ENCODE data around the gene ICA1L. TPM values are rescaled to one million over a fixed set of nuclear protein-coding genes. Genes with fewer than 3 reads are reported as not detected.
"Not testable (repeated sequence)": the region's sequence is repeated elsewhere in the genome, so short reads cannot be mapped to it uniquely, and the experiment has no call there.

Gene ICA1L
- total RNA-seq, 1 donor = 8.9 TPM

DNA sequence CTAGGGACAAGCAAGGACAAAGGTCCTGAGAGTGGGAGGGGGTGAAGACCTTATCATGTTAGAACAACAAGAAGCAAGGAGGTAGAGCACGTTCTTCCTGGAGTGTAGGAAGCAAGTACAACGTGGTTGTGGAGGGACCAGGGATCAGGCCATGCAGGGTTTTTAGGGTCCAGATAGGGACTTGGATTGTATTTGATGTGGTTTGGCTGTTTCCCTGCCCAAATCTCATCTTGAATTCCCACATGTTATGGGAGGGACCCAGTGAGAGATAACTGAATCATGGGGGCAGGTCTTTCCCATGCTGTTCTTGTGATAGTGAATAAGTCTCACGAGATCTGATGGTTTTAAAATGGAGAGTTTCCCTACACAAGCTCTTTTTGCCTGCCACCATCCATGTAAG is 53.2 kb downstream of the ICA1L start:
- DNase-seq (ENCODE audit: low read depth) = no peak
- TF ChIP-seq, protein P1, sequence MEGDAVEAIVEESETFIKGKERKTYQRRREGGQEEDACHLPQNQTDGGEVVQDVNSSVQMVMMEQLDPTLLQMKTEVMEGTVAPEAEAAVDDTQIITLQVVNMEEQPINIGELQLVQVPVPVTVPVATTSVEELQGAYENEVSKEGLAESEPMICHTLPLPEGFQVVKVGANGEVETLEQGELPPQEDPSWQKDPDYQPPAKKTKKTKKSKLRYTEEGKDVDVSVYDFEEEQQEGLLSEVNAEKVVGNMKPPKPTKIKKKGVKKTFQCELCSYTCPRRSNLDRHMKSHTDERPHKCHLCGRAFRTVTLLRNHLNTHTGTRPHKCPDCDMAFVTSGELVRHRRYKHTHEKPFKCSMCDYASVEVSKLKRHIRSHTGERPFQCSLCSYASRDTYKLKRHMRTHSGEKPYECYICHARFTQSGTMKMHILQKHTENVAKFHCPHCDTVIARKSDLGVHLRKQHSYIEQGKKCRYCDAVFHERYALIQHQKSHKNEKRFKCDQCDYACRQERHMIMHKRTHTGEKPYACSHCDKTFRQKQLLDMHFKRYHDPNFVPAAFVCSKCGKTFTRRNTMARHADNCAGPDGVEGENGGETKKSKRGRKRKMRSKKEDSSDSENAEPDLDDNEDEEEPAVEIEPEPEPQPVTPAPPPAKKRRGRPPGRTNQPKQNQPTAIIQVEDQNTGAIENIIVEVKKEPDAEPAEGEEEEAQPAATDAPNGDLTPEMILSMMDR (IDR thresholded peaks at IDR 0.05; ENCODE audit: insufficient read depth, low read length) = no peak
- no peak overlapping the region for H3K4me3 ChIP-seq (ENCODE audit: low read depth, low read length)

DNA sequence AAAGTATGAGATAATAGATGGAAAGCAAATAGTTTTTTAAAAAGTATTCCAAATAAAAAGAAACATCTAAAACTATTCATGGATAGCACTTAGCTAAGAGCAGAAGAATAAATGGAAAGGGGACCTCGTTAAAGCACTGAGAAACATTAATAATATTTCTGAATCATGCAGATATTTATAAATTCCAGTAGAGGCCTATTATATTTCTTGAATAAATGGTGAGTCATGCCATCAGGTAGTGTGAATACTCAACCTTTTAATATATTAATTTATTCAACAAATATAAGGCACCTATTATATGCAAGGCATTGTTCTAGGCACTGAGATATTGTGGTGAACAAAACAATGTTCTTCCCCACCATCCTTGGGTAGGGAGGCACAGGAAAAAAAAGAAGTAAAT is 53.8 kb downstream of the ICA1L start:
- no peak for DNase-seq (ENCODE audit: low read depth)
- H3K4me3 ChIP-seq (ENCODE audit: low read depth, low read length) = no peak overlapping the region
- TF ChIP-seq, protein P1 (IDR thresholded peaks at IDR 0.05; ENCODE audit: insufficient read depth, low read length) = no peak

DNA sequence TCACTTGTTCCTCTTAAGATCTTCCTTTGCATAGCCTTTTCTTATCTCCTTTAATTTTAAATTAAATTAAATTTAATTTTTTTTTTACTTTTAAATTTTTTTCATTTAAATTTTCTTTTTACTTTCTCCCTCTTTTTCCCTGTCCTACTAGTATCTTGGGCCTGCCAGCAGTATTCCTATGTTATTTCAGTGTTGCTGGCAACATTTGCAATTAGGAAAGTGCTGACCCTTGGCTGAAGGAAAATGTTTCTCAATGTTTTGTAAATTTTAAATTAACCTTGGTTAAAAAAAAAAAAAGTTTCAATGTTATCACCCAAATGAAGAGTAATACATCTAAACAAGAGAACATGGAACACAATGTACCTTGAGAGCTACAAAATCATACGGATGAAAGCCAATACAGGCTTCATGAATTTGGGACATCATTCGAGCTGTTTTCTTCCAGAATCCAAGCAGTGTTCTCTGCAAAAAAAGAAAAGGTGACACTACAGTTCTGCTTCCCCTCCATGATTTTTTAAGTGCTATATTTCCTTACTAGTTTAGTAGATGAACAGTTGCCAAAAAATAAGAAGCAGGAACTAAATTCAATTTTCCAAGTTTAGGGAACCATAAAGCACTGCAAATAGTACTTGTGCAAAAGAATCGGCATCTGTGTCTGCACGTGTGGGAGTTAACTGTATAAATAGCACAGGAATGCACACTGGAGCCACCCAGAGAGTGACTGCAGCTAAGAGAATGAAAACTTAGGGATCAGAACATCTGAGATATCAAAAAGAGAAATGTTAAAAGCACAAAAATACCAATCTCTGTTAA is 55.8 kb downstream of the ICA1L start:
- TF ChIP-seq, protein P1 (IDR thresholded peaks at IDR 0.05; ENCODE audit: insufficient read depth, low read length) = no peak
- no peak overlapping the region for H3K4me3 ChIP-seq (ENCODE audit: low read depth, low read length)
- peak; percentile 51 for DNase-seq (ENCODE audit: low read depth)

DNA sequence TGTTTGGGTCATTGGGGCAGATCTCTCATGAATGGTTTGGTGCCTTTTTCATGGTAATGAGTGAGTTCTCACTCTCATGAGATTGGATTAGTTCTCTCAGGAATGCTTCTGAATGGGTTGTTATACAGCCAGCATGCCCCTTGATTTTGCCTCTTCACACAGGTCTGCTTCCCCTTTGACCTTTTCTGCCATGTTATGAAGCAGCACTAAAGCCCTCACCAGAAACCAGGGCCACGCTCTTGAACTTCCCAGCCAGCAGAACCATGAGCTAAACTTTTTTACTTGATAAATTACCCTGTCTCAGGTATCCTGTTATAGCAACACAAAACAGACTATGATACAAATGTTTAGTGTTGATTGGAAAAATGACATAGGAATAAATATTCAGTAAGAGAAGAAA is 57.3 kb downstream of the ICA1L start:
- TF ChIP-seq, protein P1 (IDR thresholded peaks at IDR 0.05; ENCODE audit: insufficient read depth, low read length) = no peak
- no peak for DNase-seq (ENCODE audit: low read depth)
- H3K4me3 ChIP-seq (ENCODE audit: low read depth, low read length) = no peak overlapping the region

DNA sequence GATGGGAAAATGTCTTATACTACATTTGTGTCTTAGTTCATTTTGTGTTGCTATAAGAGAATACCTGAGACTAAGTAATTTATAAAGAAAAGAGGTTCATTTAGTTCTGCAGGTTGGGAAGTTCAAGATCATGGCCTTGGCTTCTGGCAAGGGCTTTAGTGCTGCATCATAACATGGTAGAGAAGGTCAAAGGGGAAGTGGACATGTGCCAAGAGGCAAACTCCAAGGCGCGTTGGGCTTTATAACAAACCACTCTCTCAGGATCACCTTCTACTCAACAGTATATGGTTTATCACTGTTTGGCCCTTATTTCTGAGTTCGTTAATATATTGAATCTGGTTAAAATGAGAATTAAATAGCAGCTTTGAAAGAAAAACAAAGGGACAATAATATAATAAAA is 58.2 kb downstream of the ICA1L start:
- H3K4me3 ChIP-seq (ENCODE audit: low read depth, low read length) = no peak overlapping the region
- TF ChIP-seq, protein P1 (IDR thresholded peaks at IDR 0.05; ENCODE audit: insufficient read depth, low read length) = no peak
- no peak for DNase-seq (ENCODE audit: low read depth)

DNA sequence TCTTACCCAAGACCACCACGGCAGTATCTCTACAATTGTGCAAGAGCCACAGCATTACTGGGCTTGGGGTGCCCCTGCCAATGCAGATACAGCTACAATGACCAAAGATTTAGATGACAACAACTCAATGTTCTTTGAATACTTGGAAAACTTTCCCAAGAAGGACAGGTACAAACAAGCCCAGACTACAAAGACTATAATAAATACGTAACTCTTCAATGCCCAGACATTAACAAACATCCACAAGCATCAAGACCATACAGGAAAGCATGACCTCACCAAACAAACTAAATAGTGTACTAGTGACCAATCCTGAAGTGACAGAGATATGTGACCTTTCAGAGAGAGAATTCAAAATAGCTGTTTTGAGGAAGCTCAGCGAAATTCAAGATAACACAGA is 62.8 kb downstream of the ICA1L start:
- TF ChIP-seq, protein P1 (IDR thresholded peaks at IDR 0.05; ENCODE audit: insufficient read depth, low read length) = no peak
- H3K4me3 ChIP-seq (ENCODE audit: low read depth, low read length) = no peak overlapping the region
- DNase-seq (ENCODE audit: low read depth) = no peak

DNA sequence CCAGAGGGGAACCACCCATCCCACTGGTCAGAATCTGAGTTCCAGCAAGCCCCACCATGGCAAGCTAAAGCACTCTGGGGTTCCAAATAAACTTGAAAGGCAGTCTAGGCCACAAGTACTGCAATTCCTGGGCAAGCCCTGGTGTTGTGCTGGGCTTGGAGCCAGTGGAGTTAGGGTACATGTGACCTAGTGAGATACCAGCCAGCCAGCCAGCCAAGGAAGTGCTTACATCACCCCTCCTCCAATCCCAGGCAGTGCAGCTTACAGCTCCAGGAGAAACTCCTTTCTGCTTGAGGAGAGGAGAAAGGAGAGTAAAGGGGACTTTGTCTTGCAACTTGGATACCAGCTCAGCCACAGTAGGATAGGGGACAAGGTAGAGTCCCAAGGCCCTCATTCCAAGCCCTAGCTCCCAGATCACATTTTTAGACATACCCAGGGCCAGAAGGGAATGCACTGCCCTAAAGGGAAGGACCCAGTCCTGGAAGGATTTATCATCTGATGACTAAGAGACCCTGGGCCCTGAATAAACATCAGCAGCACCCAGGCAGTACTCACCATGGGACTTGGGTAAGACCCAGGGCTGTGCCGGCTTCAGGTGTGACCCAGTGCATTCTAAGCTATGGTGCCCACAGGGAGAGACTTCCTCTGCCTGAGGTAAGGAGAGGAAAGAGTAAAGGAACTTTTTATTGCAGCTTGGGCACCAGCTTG is 64.0 kb downstream of the ICA1L start:
- H3K4me3 ChIP-seq (ENCODE audit: low read depth, low read length) = not testable (repeated sequence)
- peak; percentile 95 for DNase-seq (ENCODE audit: low read depth)

DNA sequence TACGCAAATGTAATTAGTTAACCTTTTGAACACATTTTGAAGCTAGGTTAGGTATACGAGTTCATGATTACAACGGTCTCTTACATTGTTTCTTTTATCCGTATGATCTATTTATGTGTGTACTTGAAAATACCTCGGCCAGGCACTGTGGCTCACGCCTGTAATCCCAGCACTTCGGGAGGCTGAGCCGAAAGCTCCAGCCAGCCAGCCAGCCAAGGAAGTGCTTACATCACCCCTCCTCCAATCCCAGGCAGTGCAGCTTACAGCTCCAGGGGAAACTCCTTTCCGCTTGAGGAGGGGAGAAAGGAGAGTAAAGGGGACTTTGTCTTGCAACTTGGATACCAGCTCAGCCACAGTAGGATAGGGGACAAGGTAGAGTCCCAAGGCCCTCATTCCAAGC is 65.7 kb downstream of the ICA1L start:
- DNase-seq (ENCODE audit: low read depth) = peak; percentile 55

More for the DNA sequence above, 65.7 kb downstream of the ICA1L start:
- not testable (repeated sequence) for H3K4me3 ChIP-seq (ENCODE audit: low read depth, low read length)

All from fibroblast of the aortic adventitia (primary cell).